KMS-11 (cell line): ENCODE measurements around the gene TICAM1.

Experiments
- H2AFZ ChIP-seq: fragments of 200-600 bp; sonication (generic); 2 replicates; pipeline ENCODE4 v1.6.1; 2016; ENCODE audit warnings: antibody characterized with exemption, mixed run types, low read depth
- H3K27ac ChIP-seq: fragments of 200-600 bp; sonication (generic); 2 replicates; pipeline ENCODE4 v1.6.1; 2016; ENCODE audit warnings: mild to moderate bottlenecking, mixed run types
- H3K27me3 ChIP-seq: fragments of 200-600 bp; sonication (generic); 2 replicates; pipeline ENCODE4 v1.6.1; 2017; ENCODE audit warnings: mild to moderate bottlenecking, low read depth, mixed run types, moderate library complexity; ENCODE audit not compliant: insufficient read depth
- H3K36me3 ChIP-seq: fragments of 200-600 bp; sonication (generic); 2 replicates; pipeline ENCODE4 v1.6.1; 2017; ENCODE audit warnings: mild to moderate bottlenecking, mixed run types; ENCODE audit not compliant: insufficient read depth
- H3K4me1 ChIP-seq: fragments of 200-600 bp; sonication (generic); 2 replicates; pipeline ENCODE4 v1.6.1; 2016; ENCODE audit warnings: mild to moderate bottlenecking, low read depth, mixed run types; ENCODE audit not compliant: poor library complexity, severe bottlenecking
- H3K4me2 ChIP-seq: fragments of 200-600 bp; sonication (generic); 2 replicates; pipeline ENCODE4 v1.7.0; 2016; ENCODE audit warnings: mild to moderate bottlenecking, mixed run types
- H3K4me3 ChIP-seq: fragments of 200-600 bp; sonication (generic); IDR thresholded peaks from 2 replicates; pipeline ENCODE4 v1.6.1; 2017; ENCODE audit warnings: low read depth, low read length, mixed read lengths; ENCODE audit not compliant: insufficient read depth
- H3K79me2 ChIP-seq: fragments of 200-600 bp; sonication (generic); 2 replicates; pipeline ENCODE4 v1.6.1; 2016; ENCODE audit warnings: low read depth, mixed run types; ENCODE audit not compliant: insufficient read depth
- H3K9ac ChIP-seq: fragments of 200-600 bp; sonication (generic); 2 replicates; pipeline ENCODE4 v1.6.1; 2016; ENCODE audit warnings: mild to moderate bottlenecking, mixed run types
- H4K20me1 ChIP-seq: fragments of 200-600 bp; sonication (generic); 2 replicates; pipeline ENCODE4 v1.6.1; 2016; ENCODE audit warnings: mild to moderate bottlenecking, mixed run types; ENCODE audit not compliant: insufficient read depth
- TF ChIP-seq, protein P1 (sequence below): fragments of 200-600 bp; sonication (generic); conservative IDR thresholded peaks from 2 replicates; pipeline ENCODE4 v1.6.1; 2017; ENCODE audit warnings: low read depth, mild to moderate bottlenecking, antibody characterized with exemption, low read length, moderate library complexity, mixed read lengths

TICAM1 gene

DNA sequence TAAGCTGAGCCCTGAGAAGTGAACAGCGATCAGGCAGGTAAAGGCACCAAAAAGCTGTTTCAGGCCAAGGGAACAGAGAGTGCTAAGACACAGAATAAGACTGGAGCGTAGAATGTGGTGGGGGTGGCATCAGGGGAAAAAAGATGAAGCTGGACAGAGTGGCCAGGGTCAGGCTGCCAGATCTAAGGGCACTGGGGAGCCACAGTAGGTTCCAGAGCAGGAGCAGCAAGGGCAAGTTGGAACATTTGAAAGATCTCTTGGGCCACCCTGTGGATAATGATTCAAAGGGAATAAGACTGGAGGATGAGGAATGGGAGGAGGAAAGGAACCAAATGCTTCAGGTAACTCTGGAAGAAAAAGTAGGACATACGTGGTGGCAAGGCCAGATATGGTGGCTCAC, 42.4 kb upstream of the TICAM1 start:
- TF ChIP-seq, protein P1, sequence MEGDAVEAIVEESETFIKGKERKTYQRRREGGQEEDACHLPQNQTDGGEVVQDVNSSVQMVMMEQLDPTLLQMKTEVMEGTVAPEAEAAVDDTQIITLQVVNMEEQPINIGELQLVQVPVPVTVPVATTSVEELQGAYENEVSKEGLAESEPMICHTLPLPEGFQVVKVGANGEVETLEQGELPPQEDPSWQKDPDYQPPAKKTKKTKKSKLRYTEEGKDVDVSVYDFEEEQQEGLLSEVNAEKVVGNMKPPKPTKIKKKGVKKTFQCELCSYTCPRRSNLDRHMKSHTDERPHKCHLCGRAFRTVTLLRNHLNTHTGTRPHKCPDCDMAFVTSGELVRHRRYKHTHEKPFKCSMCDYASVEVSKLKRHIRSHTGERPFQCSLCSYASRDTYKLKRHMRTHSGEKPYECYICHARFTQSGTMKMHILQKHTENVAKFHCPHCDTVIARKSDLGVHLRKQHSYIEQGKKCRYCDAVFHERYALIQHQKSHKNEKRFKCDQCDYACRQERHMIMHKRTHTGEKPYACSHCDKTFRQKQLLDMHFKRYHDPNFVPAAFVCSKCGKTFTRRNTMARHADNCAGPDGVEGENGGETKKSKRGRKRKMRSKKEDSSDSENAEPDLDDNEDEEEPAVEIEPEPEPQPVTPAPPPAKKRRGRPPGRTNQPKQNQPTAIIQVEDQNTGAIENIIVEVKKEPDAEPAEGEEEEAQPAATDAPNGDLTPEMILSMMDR, result no peak
- H3K4me1 ChIP-seq, result no peaks in the 10 kb centered on the region
- no peaks in the 10 kb centered on the region; the same call in 1 of the 2 replicates for H3K27me3 ChIP-seq
- no peaks in the 10 kb centered on the region for H3K79me2 ChIP-seq
- H3K4me2 ChIP-seq, result no peak overlapping the region
- no peaks in the 10 kb centered on the region for H4K20me1 ChIP-seq
- H3K9ac ChIP-seq, result no peak overlapping the region
- H2AFZ ChIP-seq, result no peak overlapping the region
- H3K36me3 ChIP-seq, result no peaks in the 10 kb centered on the region
- no peak overlapping the region for H3K4me3 ChIP-seq
- H3K27ac ChIP-seq, result no peak overlapping the region

DNA sequence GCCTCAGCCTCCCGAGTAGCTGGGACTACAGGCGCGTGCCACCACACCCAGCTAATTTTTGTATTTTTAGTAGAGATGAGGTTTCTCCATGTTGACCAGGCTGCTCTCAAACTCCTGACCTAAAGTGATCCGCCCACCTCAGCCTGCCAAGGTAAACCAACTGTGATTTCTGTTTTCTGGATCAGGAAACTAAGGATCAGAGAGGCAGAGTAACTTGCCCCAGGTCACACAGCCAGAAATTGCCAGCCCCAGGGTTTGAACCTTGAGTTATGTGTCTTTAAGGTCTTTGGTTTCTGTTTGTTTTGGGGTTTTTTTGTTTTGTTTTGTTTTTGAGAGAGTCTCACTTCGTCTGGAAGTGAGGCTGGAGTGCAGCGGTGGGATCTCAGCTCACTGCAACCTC, 40.2 kb upstream of the TICAM1 start:
- Histone ChIP-seq H3K4me1 (no peaks in the 10 kb centered on the region), H3K36me3 (no peaks in the 10 kb centered on the region), H3K4me3 (no peak overlapping the region), H3K27ac (no peak overlapping the region), H4K20me1 (no peaks in the 10 kb centered on the region), H3K9ac (no peak overlapping the region), H3K27me3 (no peaks in the 10 kb centered on the region; the same call in 1 of the 2 replicates), H2AFZ (no peak overlapping the region), H3K79me2 (no peaks in the 10 kb centered on the region), H3K4me2 (no peak overlapping the region)
- TF ChIP-seq, protein P1, result no peak

DNA sequence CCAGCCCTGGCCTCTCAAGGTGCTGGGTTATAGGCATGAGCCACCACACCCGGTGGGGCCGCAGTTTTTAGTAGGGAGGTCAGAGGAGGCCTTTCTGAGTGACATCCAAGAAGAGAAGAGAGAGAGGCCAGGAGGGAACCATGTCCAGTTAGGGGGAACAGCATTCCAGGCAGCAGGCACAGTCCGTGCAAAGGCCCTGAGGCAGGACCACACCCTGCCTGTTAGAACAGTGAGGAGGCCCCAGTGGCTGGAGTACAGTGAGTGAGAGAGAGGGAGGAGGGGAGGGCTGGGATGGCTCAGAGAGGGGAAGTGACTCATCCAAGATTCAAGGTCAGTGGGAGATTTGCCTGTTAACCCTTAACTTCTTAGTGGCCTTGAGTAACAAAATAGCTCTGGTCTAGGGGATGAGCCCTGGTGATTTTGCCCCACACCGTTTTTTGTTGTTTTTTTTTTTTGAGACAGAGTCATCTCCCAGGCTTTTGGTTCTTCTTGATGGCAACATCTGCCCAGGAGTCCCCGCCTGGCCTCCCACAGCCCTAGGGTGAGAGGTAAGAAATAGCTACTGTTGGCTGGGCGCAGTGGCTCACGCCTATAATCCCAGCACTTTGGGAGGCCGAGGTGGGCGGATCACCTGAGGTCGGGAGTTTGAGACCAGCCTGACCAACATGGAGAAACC, 38.7 kb upstream of the TICAM1 start:
- Histone ChIP-seq H4K20me1 (no peaks in the 10 kb centered on the region), H3K79me2 (no peaks in the 10 kb centered on the region), H3K4me1 (no peaks in the 10 kb centered on the region), H3K4me2 (no peak overlapping the region), H3K27me3 (no peaks in the 10 kb centered on the region; the same call in 1 of the 2 replicates), H3K27ac (no peak overlapping the region), H2AFZ (no peak overlapping the region), H3K4me3 (no peak overlapping the region), H3K36me3 (no peaks in the 10 kb centered on the region), H3K9ac (no peak overlapping the region)
- TF ChIP-seq, protein P1, result no peak

DNA sequence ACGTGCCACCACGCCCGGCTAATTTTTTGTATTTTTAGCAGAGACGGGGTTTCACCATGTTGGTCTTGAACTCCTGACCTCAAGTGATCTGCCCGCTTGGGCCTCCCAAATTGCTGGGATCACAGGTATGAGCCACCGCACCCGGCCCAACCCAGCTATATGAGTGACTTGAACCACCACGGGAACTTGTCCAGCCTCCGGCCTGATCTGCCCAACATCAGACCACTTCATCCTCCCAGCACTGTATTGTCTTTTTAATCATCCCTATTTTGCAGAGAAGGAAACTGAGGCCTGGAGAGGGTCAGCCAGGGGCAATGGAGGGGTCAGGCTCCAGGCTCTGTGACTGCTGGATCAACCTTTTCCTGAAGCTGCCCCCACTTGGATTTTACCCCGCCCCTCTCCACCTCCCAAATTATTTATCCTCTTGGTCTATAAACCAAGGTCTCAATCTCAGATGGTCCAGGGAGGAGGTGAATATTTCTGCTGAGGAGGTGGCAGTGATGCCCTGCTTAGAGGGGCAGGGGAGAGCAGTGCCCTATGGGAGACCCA, 36.8 kb upstream of the TICAM1 start:
- Histone ChIP-seq H3K4me1 (no peaks in the 10 kb centered on the region), H3K4me2 (peak overlapping the region; percentile 36; the same call in 1 of the 2 replicates)

More for the DNA sequence above, 36.8 kb upstream of the TICAM1 start:
- Histone ChIP-seq H3K27me3 (no peaks in the 10 kb centered on the region; the same call in 1 of the 2 replicates), H2AFZ (peak overlapping the region; percentile 82; the same call in 1 of the 2 replicates), H3K27ac (no peak overlapping the region), H3K4me3 (no peak overlapping the region), H3K9ac (no peak overlapping the region), H3K36me3 (no peaks in the 10 kb centered on the region), H4K20me1 (no peaks in the 10 kb centered on the region), H3K79me2 (no peaks in the 10 kb centered on the region)
- TF ChIP-seq, protein P1, result no peak
